CD8-positive, alpha-beta memory T cell (primary cell): ENCODE measurements around the gene BACH2. TPM values are rescaled to one million over a fixed set of nuclear protein-coding genes. Genes with fewer than 3 reads are reported as not detected.

Experiments
- CTCF ChIA-PET: fragments of 350-600 bp; sonication (Branson Sonifier 250); formaldehyde crosslinking; loops from one replicate; lab custom pipeline; 2021; ENCODE audit warnings: antibody characterized with exemption; lab: Charles Lee
- POLR2A ChIA-PET: fragments of 350-600 bp; sonication (Branson Sonifier 250); formaldehyde crosslinking; loops from one replicate; lab custom pipeline; 2021; ENCODE audit warnings: antibody characterized with exemption; lab: Charles Lee
- DNase-seq, 5 donors: peaks; one replicate each; pipeline versions ENCODE4 v3.0.0 to v3.0.0-alpha.2; 2020 to 2022; ENCODE audit warnings: mixed read lengths in 1 of 5
- H3K27ac ChIP-seq: one replicate; pipeline ENCODE4 v1.7.0; 2013; ENCODE audit warnings: low read depth, mild to moderate bottlenecking, low read length, moderate library complexity
- H3K27me3 ChIP-seq: 2 replicates; pipeline ENCODE4 v1.7.0; 2013; ENCODE audit warnings: low read length, mild to moderate bottlenecking; ENCODE audit not compliant: insufficient read depth, poor library complexity, severe bottlenecking
- H3K36me3 ChIP-seq: 2 replicates; pipeline ENCODE4 v1.7.0; 2013; ENCODE audit warnings: mild to moderate bottlenecking, low read length, moderate library complexity; ENCODE audit not compliant: insufficient read depth
- H3K4me1 ChIP-seq: 2 replicates; pipeline ENCODE4 v1.7.0; 2013; ENCODE audit warnings: mild to moderate bottlenecking, low read length, moderate library complexity; ENCODE audit not compliant: insufficient read depth
- H3K4me3 ChIP-seq: 2 replicates; pipeline ENCODE4 v1.7.0; 2013; ENCODE audit warnings: mild to moderate bottlenecking, low read length
- H3K9me3 ChIP-seq: 2 replicates; pipeline ENCODE4 v1.7.0; 2013; ENCODE audit warnings: mild to moderate bottlenecking, low read length
- H3K27ac Mint-ChIP-seq, 8 donors: one replicate each; pipeline ENCODE4 v1.8.0; 2020 to 2021; ENCODE audit warnings: mixed read lengths in 8 of 8, mild to moderate bottlenecking in 6 of 8, inconsistent platforms in 3 of 8, moderate library complexity in 3 of 8
- H3K27me3 Mint-ChIP-seq, 2 donors: one replicate each; pipeline ENCODE4 v1.8.0; 2020 to 2021; ENCODE audit warnings: mixed read lengths in 2 of 2, mild to moderate bottlenecking in 1 of 2, moderate library complexity in 1 of 2
- H3K36me3 Mint-ChIP-seq, 3 donors: one replicate each; pipeline ENCODE4 v1.8.0; 2020 to 2021; ENCODE audit warnings: mixed read lengths in 3 of 3, inconsistent platforms in 1 of 3, mild to moderate bottlenecking in 1 of 3
- H3K4me1 Mint-ChIP-seq, 3 donors: one replicate each; pipeline ENCODE4 v1.8.0; 2020 to 2021; ENCODE audit warnings: mixed read lengths in 3 of 3, inconsistent platforms in 1 of 3, mild to moderate bottlenecking in 1 of 3
- H3K4me3 Mint-ChIP-seq, 7 donors: one replicate each; pipeline ENCODE4 v1.8.0; 2020 to 2021; ENCODE audit warnings: mixed read lengths in 7 of 7, mild to moderate bottlenecking in 6 of 7, moderate library complexity in 4 of 7, inconsistent platforms in 2 of 7
- H3K9me3 Mint-ChIP-seq, 5 donors: one replicate each; pipeline ENCODE4 v1.8.0; 2020 to 2022; ENCODE audit warnings: mixed read lengths in 5 of 5, mild to moderate bottlenecking in 3 of 5, moderate library complexity in 2 of 5, inconsistent platforms in 1 of 5
- polyA plus RNA-seq: library from polyadenylated mRNA; unstranded; fragments of 300-500 nt; fragmentation: Illumina TruSeq; gene quantifications from one replicate; pipeline ENCODE4 v1.2.3, GENCODE V29; 2021
- total RNA-seq, 2 experiments: library from RNA; stranded (reverse); gene quantifications; one replicate each; pipeline ENCODE4 v1.2.3, GENCODE V29; 2021

Gene BACH2
- total and polyA plus RNA-seq, 3 experiments from 2014 or later: 7.4 to 41.8 (median 39.9) TPM

DNA sequence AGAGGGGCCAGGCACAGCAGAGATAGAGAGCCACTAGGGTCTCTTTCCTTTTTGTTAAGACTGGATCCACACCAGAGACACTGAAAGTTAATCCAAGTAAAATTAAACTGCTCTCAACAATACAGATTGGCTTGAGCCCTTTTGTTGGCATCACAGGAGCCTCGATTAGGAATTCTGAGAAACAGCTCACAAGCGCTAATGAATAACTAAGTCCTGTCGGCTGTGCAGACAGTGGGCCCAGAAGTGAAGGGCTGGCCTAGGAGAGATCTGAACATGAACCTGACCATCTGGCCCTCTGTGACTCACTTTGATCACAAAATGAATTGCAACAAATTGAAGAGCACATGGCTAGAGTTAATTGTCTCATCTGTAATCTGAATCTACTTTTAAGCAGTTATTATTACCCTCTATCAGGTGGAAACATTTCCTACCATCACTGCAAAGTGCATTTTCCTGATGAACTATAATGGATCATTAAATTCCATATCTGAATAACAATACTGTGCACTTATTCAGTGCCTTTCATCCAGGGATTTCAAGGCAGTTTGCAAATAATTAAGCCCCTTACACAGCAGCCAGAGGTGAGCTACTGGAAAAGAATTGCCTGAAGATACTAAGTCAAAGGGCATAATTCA is 3.2 kb downstream of the BACH2 start:
- no peaks in the 10 kb centered on the region for H3K36me3 ChIP-seq
- peaks cover 47% of the 10 kb centered on the region for H3K4me1 ChIP-seq
- H3K27ac Mint-ChIP-seq: peak overlapping the region in 7 of 8 donors; percentile 24 to 95 (median 91)
- no peak for DNase-seq
- peaks cover 0 to 18% (median 2%) of the 10 kb centered on the region in 3 donors for H3K36me3 Mint-ChIP-seq
- no peak overlapping the region for H3K27ac ChIP-seq
- no peaks in the 10 kb centered on the region for H3K9me3 Mint-ChIP-seq
- peaks cover 34 to 64% (median 48%) of the 10 kb centered on the region in 3 donors for H3K4me1 Mint-ChIP-seq
- H3K27me3 Mint-ChIP-seq: peaks cover 0 to 5% of the 10 kb centered on the region in 2 donors
- CTCF ChIA-PET: interaction anchor here (1.2 to 1.5 kb wide), 3 partner anchors 8 to 354 kb away, joined by 3 to 4 read pairs (median 3); no protein-coding TSS in a partner anchor
- peak overlapping the region; percentile 75 for H3K4me3 ChIP-seq
- no peaks in the 10 kb centered on the region for H3K9me3 ChIP-seq
- H3K4me3 Mint-ChIP-seq: peak overlapping the region; percentile 28 to 94 (median 90)
- POLR2A ChIA-PET: interaction anchor here (0.5 to 1.5 kb wide), 3 partner anchors 8 to 120 kb away, joined by 3 to 4 read pairs (median 3); no protein-coding TSS in a partner anchor
- H3K27me3 ChIP-seq: no peaks in the 10 kb centered on the region

DNA sequence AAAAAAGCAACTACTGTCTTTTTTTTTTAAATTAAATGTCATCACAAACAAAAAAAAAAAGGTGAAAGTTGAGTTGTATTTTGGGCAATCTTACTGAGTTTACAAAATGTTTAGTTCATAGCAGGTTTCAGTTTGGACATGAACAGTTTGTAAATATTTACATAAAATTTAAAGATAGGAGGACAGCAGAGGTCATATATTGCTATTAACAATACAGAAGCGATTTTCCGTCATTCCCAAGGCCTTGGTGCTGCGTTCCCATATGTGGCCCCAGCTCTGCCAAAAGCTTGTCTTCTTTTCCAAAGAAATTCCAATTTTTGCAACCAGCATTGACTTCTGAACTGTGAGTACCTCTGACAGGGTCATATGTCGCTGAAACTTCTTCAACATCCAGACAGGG is 5.1 kb downstream of the BACH2 start:
- Mint-ChIP-seq H3K4me1 (peaks cover 42 to 74% (median 60%) of the 10 kb centered on the region in 3 donors), H3K27me3 (peaks cover 0 to 5% of the 10 kb centered on the region in 2 donors), H3K36me3 (peaks cover 0 to 16% (median 2%) of the 10 kb centered on the region in 3 donors), H3K9me3 (peaks cover 3 to 7% (median 6%) of the 10 kb centered on the region in 5 donors), H3K4me3 (peak overlapping the region in 1 of 7 donors; percentile 94), H3K27ac (peak overlapping the region in 1 of 8 donors; percentile 91)
- no peaks in the 10 kb centered on the region for H3K9me3 ChIP-seq
- ChIA-PET POLR2A (no interaction called here), CTCF (interaction anchor here (0.9 to 1.4 kb wide), 2 partner anchors 12 to 17 kb away, joined by 3 read pairs; no protein-coding TSS in a partner anchor)
- no peaks in the 10 kb centered on the region for H3K27me3 ChIP-seq
- DNase-seq: peak in 1 of 5 donors; percentile 18
- H3K4me1 ChIP-seq: peaks cover 65% of the 10 kb centered on the region
- peak overlapping the region; percentile 2 for H3K4me3 ChIP-seq
- H3K36me3 ChIP-seq: no peaks in the 10 kb centered on the region
- H3K27ac ChIP-seq: no peak overlapping the region

DNA sequence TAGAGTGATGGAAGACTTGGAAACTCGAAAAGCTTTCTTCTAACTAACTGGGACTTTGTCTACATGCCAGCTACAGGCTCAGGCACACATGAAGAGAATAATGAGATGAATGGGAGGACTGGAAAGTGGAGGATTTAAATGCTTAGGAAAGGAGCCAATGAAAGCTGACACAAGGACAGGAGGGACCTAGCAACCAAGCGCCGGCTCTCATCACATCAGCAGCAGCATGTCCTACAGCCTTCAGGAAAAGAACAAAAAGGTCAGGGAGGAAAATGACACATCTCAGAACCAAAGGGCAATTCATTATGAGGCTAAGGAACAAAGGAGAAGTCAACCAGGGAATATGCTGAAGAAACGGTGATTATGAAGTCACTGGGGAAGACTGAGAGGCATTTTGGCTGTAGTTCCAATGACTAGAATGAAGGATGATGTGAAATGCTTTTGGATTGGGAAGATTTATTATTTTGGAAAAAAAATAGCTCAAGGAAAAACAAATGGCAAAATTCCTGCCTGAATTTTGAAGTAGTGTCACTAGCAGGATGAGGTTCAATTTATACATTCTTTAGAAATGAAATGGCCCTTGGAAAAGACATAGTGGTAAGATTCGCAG is 5.7 kb downstream of the BACH2 start:
- H3K36me3 Mint-ChIP-seq: peaks cover 0 to 16% (median 2%) of the 10 kb centered on the region in 3 donors
- peaks cover 3 to 7% (median 6%) of the 10 kb centered on the region in 5 donors for H3K9me3 Mint-ChIP-seq
- ChIA-PET CTCF (interaction anchor here (0.9 to 1.4 kb wide), 4 partner anchors 13 to 102 kb away, joined by 3 to 4 read pairs (median 3); no protein-coding TSS in a partner anchor), POLR2A (no interaction called here)
- H3K27ac ChIP-seq: no peak overlapping the region
- no peaks in the 10 kb centered on the region for H3K9me3 ChIP-seq
- H3K4me3 Mint-ChIP-seq: peak overlapping the region in 1 of 7 donors; percentile 12
- no peak for DNase-seq
- H3K4me1 ChIP-seq: peaks cover 69% of the 10 kb centered on the region
- H3K4me3 ChIP-seq: peak overlapping the region; percentile 5
- H3K27ac Mint-ChIP-seq: peak overlapping the region in 1 of 8 donors; percentile 2
- no peaks in the 10 kb centered on the region for H3K27me3 ChIP-seq
- peaks cover 0 to 4% of the 10 kb centered on the region in 2 donors for H3K27me3 Mint-ChIP-seq
- peaks cover 48 to 81% (median 67%) of the 10 kb centered on the region in 3 donors for H3K4me1 Mint-ChIP-seq
- no peaks in the 10 kb centered on the region for H3K36me3 ChIP-seq

DNA sequence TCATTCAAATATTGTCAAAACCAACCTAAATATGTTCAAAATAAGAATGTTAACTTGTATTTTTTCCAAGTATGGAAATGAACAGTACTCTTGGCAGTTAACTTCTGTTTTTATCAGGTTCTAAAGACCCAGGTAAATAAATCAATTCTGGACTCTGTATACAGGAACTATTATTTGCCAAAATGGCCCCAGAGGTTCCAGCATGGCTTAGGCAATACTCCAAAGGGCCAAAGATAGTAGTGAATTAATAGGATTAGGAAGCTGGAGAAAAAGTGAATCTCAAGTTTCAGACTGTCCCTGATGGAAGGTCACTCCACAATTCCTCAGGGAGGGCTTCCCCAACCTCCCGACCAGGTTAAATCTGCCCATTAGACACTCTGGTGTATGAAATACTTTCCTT is 6.7 kb downstream of the BACH2 start:
- Histone ChIP-seq H3K27me3 (no peaks in the 10 kb centered on the region), H3K9me3 (no peaks in the 10 kb centered on the region), H3K27ac (no peak overlapping the region), H3K36me3 (no peaks in the 10 kb centered on the region), H3K4me1 (peaks cover 80% of the 10 kb centered on the region), H3K4me3 (no peak overlapping the region)
- POLR2A ChIA-PET: no interaction called here
- Mint-ChIP-seq H3K4me3 (peak overlapping the region in 1 of 7 donors; percentile 12), H3K9me3 (peaks cover 3 to 7% (median 6%) of the 10 kb centered on the region in 5 donors), H3K36me3 (peaks cover 0 to 16% (median 2%) of the 10 kb centered on the region in 3 donors), H3K27ac (no peak overlapping the region), H3K27me3 (peaks cover 0 to 4% of the 10 kb centered on the region in 2 donors), H3K4me1 (peaks cover 58 to 91% (median 77%) of the 10 kb centered on the region in 3 donors)
- DNase-seq: no peak
- CTCF ChIA-PET: interaction anchor here (1.0 to 2.4 kb wide), 5 partner anchors 15 to 349 kb away, joined by 3 to 11 read pairs (median 4); no protein-coding TSS in a partner anchor

DNA sequence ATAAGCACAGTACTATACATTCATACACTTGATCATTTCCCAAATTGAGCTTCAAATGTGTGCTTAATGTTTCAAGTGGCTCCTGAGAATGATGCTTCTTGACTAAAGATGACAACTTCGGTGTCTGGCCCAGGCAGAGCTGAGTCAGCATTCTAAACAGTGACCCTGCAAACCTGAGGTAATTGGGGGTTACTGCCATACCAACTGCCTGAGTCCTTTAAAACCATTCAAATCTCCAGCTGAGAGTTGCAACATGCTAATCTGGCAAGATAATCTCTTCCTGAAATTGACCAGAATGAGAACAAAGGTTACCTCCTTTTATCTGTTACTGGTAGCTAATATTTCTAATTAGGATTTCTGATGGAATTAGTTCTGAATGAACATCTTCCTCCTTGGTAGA is 8.2 kb downstream of the BACH2 start:
- DNase-seq: peak in 1 of 5 donors; percentile 38
- Mint-ChIP-seq H3K36me3 (peaks cover 0 to 12% (median 2%) of the 10 kb centered on the region in 3 donors), H3K4me1 (peaks cover 54 to 88% (median 74%) of the 10 kb centered on the region in 3 donors)

DNA sequence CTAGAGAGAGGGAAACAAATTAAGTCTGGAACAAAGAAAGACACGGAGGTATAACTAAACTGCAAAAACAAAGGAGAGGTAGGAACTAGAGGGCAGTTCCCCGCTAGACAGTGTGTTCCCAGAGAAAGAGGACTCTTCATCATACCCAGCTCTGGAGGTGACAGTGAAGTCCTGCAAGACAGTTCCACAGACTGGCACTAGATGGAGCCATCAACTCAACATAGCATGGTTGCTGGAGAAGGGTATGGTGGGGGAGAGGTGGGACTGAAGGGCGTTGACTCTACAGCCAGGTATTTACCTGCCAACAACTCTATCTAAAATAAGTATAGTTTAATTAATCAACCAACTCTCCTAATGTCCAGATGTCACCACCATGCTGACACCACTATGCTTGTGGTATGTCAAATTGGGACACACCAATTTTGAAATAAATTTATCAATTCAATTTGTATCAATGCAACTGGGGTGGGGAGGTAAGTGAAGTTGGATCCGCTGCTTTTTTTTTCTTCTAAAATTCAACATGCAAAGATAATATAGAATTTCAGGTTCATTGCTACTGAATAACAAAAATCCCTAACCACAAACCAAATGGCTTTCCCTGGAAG is 9.7 kb downstream of the BACH2 start:
- peaks cover 73% of the 10 kb centered on the region for H3K4me1 ChIP-seq
- CTCF ChIA-PET: interaction anchor here (0.8 to 3.7 kb wide), 8 partner anchors 8 to 192 kb away, joined by 3 to 17 read pairs (median 4); no protein-coding TSS in a partner anchor
- H3K27me3 Mint-ChIP-seq: peaks cover 0 to 1% of the 10 kb centered on the region in 2 donors
- peak overlapping the region; percentile 59 for H3K4me3 ChIP-seq
- no peak overlapping the region for H3K27ac ChIP-seq
- peaks cover 52 to 86% (median 77%) of the 10 kb centered on the region in 3 donors for H3K4me1 Mint-ChIP-seq
- peak in 3 of 5 donors; percentile 24 to 53 (median 52) for DNase-seq
- peak overlapping the region in 6 of 7 donors; percentile 19 to 91 (median 38) for H3K4me3 Mint-ChIP-seq
- no peaks in the 10 kb centered on the region for H3K27me3 ChIP-seq
- H3K36me3 ChIP-seq: no peaks in the 10 kb centered on the region
- peaks cover 0 to 13% (median 2%) of the 10 kb centered on the region in 3 donors for H3K36me3 Mint-ChIP-seq
- H3K9me3 ChIP-seq: no peaks in the 10 kb centered on the region
- POLR2A ChIA-PET: no interaction called here
- H3K27ac Mint-ChIP-seq: peak overlapping the region in 7 of 8 donors; percentile 21 to 95 (median 72)
- H3K9me3 Mint-ChIP-seq: peaks cover 3 to 7% (median 6%) of the 10 kb centered on the region in 5 donors

More for the DNA sequence above, 8.2 kb downstream of the BACH2 start:
- Mint-ChIP-seq H3K27me3 (peaks cover 0 to 1% of the 10 kb centered on the region in 2 donors), H3K4me3 (no peak overlapping the region), H3K27ac (peak overlapping the region in 1 of 8 donors; percentile 28), H3K9me3 (peaks cover 3 to 7% (median 6%) of the 10 kb centered on the region in 5 donors)
- ChIA-PET CTCF (interaction anchor here (0.8 to 2.4 kb wide), 6 partner anchors 10 to 347 kb away, joined by 3 to 11 read pairs (median 4); no protein-coding TSS in a partner anchor), POLR2A (no interaction called here)
- H3K36me3 ChIP-seq: no peaks in the 10 kb centered on the region
- H3K9me3 ChIP-seq: no peaks in the 10 kb centered on the region
- H3K4me1 ChIP-seq: peaks cover 87% of the 10 kb centered on the region
- no peak overlapping the region for H3K4me3 ChIP-seq
- H3K27me3 ChIP-seq: no peaks in the 10 kb centered on the region
- no peak overlapping the region for H3K27ac ChIP-seq
